Activated T-cell treated with anti-CD3 and anti-CD28 coated beads, Interleukin-2, amount 50 U/mL, for 24 hours (primary cell): ENCODE results near the gene SPHK2.

Experiments used
- DNase-seq: peaks from one replicate; pipeline ENCODE4 v3.0.0-alpha.2; 2020
- H3K27ac Mint-ChIP-seq: 2 replicates; pipeline ENCODE4 v1.8.0; 2020; ENCODE audit warnings: mild to moderate bottlenecking, mixed read lengths
- H3K27me3 Mint-ChIP-seq: 2 replicates; pipeline ENCODE4 v1.8.0; 2020; ENCODE audit warnings: mixed read lengths
- H3K36me3 Mint-ChIP-seq: 2 replicates; pipeline ENCODE4 v1.8.0; 2020; ENCODE audit warnings: low read depth, mixed read lengths
- H3K4me1 Mint-ChIP-seq: 2 replicates; pipeline ENCODE4 v1.8.0; 2020; ENCODE audit warnings: low read depth, mixed read lengths
- H3K4me3 Mint-ChIP-seq: 2 replicates; pipeline ENCODE4 v1.8.0; 2020; ENCODE audit warnings: mild to moderate bottlenecking, moderate library complexity, mixed read lengths
- H3K9me3 Mint-ChIP-seq: 2 replicates; pipeline ENCODE4 v1.8.0; 2020; ENCODE audit warnings: mixed read lengths

The SPHK2 gene

DNA sequence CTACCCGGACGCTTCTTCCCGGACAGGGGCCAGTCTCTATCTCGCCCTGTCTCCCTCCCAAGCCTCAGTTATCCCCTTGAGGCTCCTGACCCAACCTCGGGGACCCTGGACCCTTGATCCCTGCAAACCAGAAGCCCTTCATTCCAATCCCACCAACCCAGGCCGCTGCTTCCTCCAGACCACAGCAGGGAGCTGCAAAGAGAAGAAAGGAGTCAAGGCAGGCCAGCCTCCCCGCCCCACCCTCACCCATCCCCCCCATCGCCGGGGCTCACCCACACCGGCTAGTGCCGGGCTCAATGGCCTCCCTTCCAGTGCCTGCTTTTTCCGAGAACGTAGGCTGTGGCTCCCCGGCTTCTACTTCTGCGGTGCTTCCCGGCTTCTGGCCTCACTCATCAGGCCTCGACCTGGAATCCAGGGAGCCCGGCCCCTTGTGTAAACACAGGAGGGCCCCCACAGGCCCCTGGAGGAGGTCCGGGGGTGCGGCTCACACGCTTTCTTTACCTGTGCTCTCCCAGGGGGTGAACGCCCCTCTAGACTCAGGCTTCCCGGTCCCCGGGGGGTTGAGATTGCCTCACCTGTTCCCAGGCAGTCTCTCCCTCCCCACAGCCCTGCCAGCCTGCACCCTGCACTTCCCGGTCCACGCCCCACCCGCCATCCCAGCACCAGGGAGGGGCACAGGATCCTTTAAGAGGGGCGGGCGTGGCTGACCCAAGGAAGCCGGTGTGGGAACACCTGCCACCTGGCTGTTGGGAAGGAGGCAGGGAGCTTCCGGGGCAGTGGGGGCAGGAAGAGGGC lies 4.7 kb upstream of the SPHK2 start, which contains the start of gene FAM83E:
Gene FAM83E (minus strand): TSS at position 641 of the 795 bp plus-strand sequence. CDS start 1,704 bp downstream, outside the sequence.
- peak within 1 kb of the TSS; percentile 98 for H3K4me3 Mint-ChIP-seq
- peaks cover 22% of the 10 kb centered on the region for H3K4me1 Mint-ChIP-seq
- no peaks in the 10 kb centered on the region for H3K27me3 Mint-ChIP-seq
- H3K36me3 Mint-ChIP-seq = peaks cover 67% of the 10 kb centered on the region
- no peaks in the 10 kb centered on the region for H3K9me3 Mint-ChIP-seq
- DNase-seq = peak; percentile 60
- H3K27ac Mint-ChIP-seq = peak within 1 kb of the TSS; percentile 99

GRCh38 chr19:48615231-48616040 lies 3.9 kb upstream of the SPHK2 start:
- no peak for DNase-seq
- H3K36me3 Mint-ChIP-seq = peaks cover 75% of the 10 kb centered on the region
- peaks cover 29% of the 10 kb centered on the region for H3K4me1 Mint-ChIP-seq
- no peaks in the 10 kb centered on the region for H3K27me3 Mint-ChIP-seq
- peak overlapping the region; percentile 99 for H3K27ac Mint-ChIP-seq
- H3K4me3 Mint-ChIP-seq = peak overlapping the region; percentile 98
- no peaks in the 10 kb centered on the region for H3K9me3 Mint-ChIP-seq

GRCh38 chr19:48616041-48616436 lies 3.3 kb upstream of the SPHK2 start:
- DNase-seq = no peak
- H3K9me3 Mint-ChIP-seq = no peaks in the 10 kb centered on the region
- peaks cover 29% of the 10 kb centered on the region for H3K4me1 Mint-ChIP-seq
- peaks cover 75% of the 10 kb centered on the region for H3K36me3 Mint-ChIP-seq
- H3K27me3 Mint-ChIP-seq = no peaks in the 10 kb centered on the region
- H3K4me3 Mint-ChIP-seq = peak overlapping the region; percentile 98
- H3K27ac Mint-ChIP-seq = peak overlapping the region; percentile 99

GRCh38 chr19:48616491-48617056 lies 2.7 kb upstream of the SPHK2 start:
- no peak for DNase-seq
- H3K36me3 Mint-ChIP-seq = peaks cover 80% of the 10 kb centered on the region
- no peaks in the 10 kb centered on the region for H3K27me3 Mint-ChIP-seq
- H3K4me1 Mint-ChIP-seq = peaks cover 32% of the 10 kb centered on the region
- no peaks in the 10 kb centered on the region for H3K9me3 Mint-ChIP-seq
- peak overlapping the region; percentile 98 for H3K4me3 Mint-ChIP-seq
- H3K27ac Mint-ChIP-seq = peak overlapping the region; percentile 99

- peaks cover 81% of the 10 kb centered on the region for H3K36me3 Mint-ChIP-seq
- H3K9me3 Mint-ChIP-seq = no peaks in the 10 kb centered on the region
- H3K4me3 Mint-ChIP-seq = peak overlapping the region; percentile 98
- no peaks in the 10 kb centered on the region for H3K27me3 Mint-ChIP-seq
- DNase-seq = no peak
- H3K27ac Mint-ChIP-seq = peak overlapping the region; percentile 99
- H3K4me1 Mint-ChIP-seq = peaks cover 37% of the 10 kb centered on the region
Observed at GRCh38 chr19:48617146-48617937, 2.0 kb upstream of the SPHK2 start.

- Mint-ChIP-seq H3K36me3 (peaks cover 85% of the 10 kb centered on the region), H3K4me1 (peaks cover 41% of the 10 kb centered on the region), H3K27ac (peak overlapping the region; percentile 99), H3K9me3 (no peaks in the 10 kb centered on the region), H3K27me3 (no peaks in the 10 kb centered on the region), H3K4me3 (peak overlapping the region; percentile 98)
- DNase-seq = no peak
Observed at GRCh38 chr19:48618278-48618915, 909 bp upstream of the SPHK2 start.

- DNase-seq = no peak
- Mint-ChIP-seq H3K4me3 (peak overlapping the region; percentile 98), H3K27ac (peak overlapping the region; percentile 99), H3K9me3 (no peaks in the 10 kb centered on the region), H3K4me1 (peaks cover 54% of the 10 kb centered on the region), H3K36me3 (peaks cover 80% of the 10 kb centered on the region), H3K27me3 (no peaks in the 10 kb centered on the region)
Observed at GRCh38 chr19:48619692-48620585, 633 bp downstream of the SPHK2 start.

GRCh38 chr19:48623556-48624066 lies 4.3 kb downstream of the SPHK2 start:
- Mint-ChIP-seq H3K27me3 (no peaks in the 10 kb centered on the region), H3K36me3 (peaks cover 68% of the 10 kb centered on the region), H3K4me1 (peaks cover 53% of the 10 kb centered on the region), H3K27ac (peak overlapping the region; percentile 89), H3K9me3 (no peaks in the 10 kb centered on the region), H3K4me3 (peak overlapping the region; percentile 73)
- no peak for DNase-seq

- peaks cover 68% of the 10 kb centered on the region for H3K36me3 Mint-ChIP-seq
- no peaks in the 10 kb centered on the region for H3K27me3 Mint-ChIP-seq
- peak; percentile 97 for DNase-seq
- H3K4me3 Mint-ChIP-seq = peak overlapping the region; percentile 73
- no peaks in the 10 kb centered on the region for H3K9me3 Mint-ChIP-seq
- H3K4me1 Mint-ChIP-seq = peaks cover 53% of the 10 kb centered on the region
- H3K27ac Mint-ChIP-seq = peak overlapping the region; percentile 89
Observed at GRCh38 chr19:48624067-48624594, 4.8 kb downstream of the SPHK2 start.

GRCh38 chr19:48624791-48625723 lies 5.8 kb downstream of the SPHK2 start:
- Mint-ChIP-seq H3K9me3 (no peaks in the 10 kb centered on the region), H3K4me3 (peak overlapping the region; percentile 73), H3K4me1 (peaks cover 49% of the 10 kb centered on the region), H3K27me3 (no peaks in the 10 kb centered on the region), H3K36me3 (peaks cover 68% of the 10 kb centered on the region), H3K27ac (peak overlapping the region; percentile 89)
- no peak for DNase-seq

GRCh38 chr19:48625891-48626327 lies 6.6 kb downstream of the SPHK2 start:
- H3K27me3 Mint-ChIP-seq = no peaks in the 10 kb centered on the region
- H3K4me1 Mint-ChIP-seq = peaks cover 50% of the 10 kb centered on the region
- no peaks in the 10 kb centered on the region for H3K9me3 Mint-ChIP-seq
- H3K4me3 Mint-ChIP-seq = no peak overlapping the region
- H3K27ac Mint-ChIP-seq = no peak overlapping the region
- peaks cover 73% of the 10 kb centered on the region for H3K36me3 Mint-ChIP-seq
- no peak for DNase-seq
